ENCODE data around the gene HDAC9.
A peak's percentile ranks its signal among the peaks of the same experiment; 100 is the strongest.

The HDAC9 gene

DNA sequence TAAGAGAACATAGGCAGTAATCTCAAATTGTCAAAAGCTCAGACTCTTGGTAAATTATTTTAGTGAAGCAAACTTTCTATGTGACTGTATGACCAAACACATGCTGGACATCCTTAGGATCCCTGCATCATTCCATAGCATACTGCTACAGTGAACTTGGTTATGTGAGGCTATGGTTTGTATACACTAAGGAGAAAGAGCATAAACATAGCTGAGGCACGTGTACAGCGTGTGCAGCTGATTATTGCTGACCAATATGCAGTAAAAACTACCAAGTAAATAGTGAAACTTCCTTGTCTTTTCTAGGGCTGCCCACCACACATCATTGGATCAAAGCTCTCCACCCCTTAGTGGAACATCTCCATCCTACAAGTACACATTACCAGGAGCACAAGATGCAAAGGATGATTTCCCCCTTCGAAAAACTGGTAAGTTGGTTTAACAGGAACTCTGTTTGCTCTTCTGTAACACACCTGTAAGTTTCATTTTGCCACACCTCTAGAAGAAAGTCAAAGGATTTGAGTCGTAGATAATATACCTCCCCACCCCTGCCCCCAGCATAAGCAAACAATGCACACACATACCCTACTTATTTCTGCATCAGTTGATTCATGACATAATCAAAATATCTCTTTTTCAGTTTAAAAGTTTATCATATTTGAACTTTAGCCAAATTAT lies 98.2 kb downstream of the HDAC9 start:
- DNase-seq (ENCODE audit: low spot score): no peak

DNA sequence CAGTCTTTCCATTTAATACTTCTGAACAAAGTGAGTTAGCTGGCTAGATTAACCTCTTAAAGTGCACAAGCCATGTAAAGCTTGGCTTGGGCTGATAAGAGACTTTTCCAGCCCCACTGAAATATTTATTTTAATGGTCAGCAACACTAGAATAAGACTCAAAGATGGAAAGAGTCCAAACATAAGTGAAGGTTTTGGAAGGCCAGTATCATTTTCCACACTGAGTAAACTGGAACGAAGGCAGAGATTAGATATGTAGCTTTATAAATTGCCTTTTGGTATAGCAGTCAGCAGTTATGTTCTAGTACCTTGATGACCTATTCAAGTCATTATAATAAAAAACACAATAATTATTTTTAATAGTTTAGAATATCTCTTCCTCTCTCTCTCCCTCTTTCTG lies 102.2 kb downstream of the HDAC9 start:
- no peak for DNase-seq (ENCODE audit: low spot score)

DNA sequence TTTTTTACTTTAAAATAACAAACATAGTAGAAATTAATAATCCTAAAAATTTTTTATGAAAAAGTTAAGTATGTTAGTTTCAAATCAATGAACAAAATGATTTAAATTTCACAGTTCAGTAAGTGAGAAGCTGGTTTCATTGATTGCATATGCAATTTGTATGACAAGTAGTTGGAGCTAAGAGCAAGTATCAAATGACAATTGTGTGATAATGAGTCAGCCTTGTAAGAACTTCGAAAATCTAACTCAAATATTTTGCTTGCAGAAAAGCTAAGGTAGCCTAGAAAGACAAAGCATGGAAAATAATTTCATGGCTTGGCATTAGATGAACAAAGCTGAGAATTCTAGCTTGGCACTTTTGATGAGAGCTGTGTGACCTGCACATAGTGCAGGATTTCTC lies 111.5 kb downstream of the HDAC9 start:
- DNase-seq (ENCODE audit: low spot score): no peak

DNA sequence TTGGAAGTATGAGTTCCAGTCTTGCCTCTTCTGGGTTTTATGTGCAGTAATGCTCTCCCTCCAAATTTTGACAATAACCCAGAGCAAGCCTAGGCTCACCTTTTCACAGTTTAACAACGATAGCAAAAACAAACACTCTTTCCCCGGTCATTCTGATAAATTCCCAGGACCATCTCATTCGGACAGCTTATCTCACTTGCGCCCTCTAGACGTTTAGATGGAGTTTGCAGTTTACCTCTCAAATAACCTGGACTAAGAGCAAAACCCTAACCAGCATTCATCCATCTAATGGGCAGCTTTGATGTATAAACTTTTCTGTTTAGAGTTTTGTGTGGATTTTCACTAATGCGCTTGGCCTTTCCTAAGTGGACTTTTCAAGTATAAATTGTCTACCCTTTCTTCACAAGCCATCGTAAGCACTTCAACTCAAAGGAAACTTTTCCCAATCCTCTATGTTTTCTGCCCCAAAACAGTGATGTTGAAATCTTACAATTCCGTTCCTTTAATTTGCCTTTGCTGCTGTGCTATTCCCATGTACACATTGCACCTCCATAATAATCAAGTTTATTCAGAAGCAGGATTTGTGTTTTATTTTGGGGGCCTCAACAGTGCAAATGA lies 114.9 kb downstream of the HDAC9 start:
- DNase-seq (ENCODE audit: low spot score): peak; percentile 41

DNA sequence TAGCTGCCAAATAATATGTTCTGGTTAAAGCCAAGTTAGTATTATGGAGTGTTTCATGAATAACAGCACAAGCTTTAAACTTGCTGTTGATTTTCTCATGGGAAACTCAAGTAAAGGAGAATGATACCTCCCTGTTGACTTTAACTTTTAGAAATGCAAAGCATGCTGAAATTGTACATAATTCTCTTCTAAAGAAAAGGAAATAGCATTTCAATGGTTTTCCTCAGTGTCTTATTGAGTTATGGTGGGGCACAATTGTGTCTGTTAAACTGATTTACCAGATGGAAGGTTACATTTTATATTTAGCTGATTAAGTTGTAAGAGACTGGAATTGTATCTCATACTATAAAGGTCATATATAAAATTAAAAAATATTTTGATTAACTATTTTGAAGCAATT lies 119.3 kb downstream of the HDAC9 start:
- DNase-seq (ENCODE audit: low spot score): no peak

DNA sequence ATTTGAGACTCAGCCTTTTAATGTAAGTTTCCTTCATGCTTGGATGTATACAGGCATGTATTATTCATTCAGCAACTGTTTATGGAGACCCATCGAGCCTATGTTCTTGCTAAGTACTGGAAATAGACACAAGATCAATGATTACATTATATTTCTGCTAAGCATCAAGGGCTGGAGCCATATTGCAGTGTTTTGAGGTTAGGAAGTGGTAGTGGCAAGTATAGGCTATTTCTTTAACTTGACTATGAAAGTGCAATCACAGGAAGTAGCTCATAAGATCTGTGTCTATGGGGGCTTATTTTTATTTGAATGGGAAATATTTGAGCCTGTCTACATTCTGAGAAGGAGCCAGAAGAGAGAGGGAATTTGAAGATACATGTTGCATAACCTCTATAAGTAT lies 123.8 kb downstream of the HDAC9 start:
- DNase-seq (ENCODE audit: low spot score): no peak

DNA sequence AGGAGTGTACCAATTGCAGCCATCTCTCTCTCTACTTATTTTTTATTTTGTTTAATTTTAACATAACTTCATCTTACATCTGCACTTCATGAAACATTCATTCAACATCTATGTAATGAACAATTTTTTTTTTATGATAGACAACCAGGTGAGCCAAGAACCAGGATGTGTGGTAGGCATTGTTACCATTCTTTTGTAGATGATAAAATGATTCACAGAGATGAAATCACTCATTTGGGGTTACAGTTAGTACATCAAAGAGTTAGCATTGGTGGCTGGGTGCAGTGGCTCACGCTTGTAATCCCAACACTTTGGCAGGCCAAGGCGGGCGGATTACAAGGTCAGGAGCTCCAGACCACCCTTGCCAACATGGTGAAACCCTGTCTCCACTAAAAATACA lies 127.8 kb downstream of the HDAC9 start:
- peak; percentile 7 for DNase-seq (ENCODE audit: low spot score)

DNA sequence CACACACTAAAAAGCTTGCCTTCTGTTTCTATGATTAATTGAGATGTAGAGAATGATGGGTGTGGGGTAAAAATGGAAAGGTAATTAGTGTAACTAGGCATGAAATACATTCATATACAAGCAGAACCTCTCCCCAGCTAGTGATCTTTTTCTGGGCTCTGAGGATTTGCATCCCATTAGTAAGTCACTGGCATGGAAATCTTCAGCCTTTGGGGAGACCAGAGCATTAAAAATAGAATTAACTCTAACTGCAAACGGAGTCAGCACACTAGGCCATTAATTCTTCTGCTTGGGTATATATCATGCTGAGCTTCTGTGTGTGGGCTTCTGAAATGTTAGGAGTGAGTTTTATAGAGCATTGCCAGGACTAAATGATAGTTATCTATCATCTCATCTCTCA lies 128.9 kb downstream of the HDAC9 start:
- DNase-seq (ENCODE audit: low spot score): no peak

DNA sequence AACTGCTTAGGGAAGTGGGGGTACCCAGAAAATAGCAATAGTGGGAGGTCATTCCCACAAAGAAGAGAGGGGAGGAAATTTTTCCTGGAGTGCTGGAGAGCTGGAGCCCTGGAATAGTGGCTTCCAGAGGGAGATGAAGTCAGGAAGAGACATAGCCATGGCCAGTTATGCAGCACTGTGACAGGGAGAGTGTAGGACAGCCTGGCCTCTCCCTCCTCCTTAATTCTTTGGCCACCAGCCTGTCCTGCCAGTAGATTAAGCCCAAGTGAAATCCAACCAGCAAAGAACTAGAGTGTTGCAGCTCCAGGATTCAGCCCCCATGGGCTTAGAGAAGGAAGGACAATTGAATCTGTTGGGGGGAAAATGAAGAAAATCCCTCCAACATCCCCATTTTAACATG lies 130.5 kb downstream of the HDAC9 start:
- no peak for DNase-seq (ENCODE audit: low spot score)

DNA sequence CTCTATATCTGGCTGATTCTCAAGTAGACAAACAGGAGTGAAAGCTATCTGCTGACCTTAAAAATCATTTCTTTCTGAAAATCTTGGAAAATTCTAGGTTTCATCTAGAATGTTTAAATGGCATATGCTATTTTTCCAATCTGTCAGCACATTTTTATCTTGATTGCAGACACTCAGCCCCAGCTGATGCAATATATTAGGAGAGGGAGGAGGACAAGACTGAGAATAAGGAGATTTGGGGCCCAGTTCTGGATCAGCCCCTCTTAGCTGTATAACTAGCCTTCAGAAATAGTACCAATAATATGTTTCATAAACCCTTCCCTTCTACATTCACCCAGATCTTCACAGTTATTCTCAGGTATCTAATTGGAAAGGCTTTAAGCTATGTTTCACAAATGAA lies 131.2 kb downstream of the HDAC9 start:
- no peak for DNase-seq (ENCODE audit: low spot score)

DNA sequence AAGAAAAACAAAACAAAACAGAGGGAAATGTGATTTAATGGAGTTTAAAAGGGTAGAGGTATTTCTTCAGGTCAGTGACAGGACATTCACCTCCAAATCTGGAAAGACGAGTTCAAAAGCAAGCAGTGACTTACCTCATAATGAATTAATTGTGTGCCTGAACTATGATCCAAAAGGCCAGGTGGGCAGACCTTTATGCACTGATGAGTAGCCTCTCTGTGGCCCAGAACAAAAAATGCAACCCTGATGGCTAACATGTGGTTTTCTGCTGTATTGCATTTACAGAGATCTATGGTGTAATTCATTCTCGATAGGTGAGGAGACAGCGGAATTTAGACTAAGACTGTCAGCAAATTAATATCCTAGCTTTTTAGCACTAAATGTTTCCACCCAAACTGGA lies 142.0 kb downstream of the HDAC9 start:
- no peak for DNase-seq (ENCODE audit: low spot score)

DNA sequence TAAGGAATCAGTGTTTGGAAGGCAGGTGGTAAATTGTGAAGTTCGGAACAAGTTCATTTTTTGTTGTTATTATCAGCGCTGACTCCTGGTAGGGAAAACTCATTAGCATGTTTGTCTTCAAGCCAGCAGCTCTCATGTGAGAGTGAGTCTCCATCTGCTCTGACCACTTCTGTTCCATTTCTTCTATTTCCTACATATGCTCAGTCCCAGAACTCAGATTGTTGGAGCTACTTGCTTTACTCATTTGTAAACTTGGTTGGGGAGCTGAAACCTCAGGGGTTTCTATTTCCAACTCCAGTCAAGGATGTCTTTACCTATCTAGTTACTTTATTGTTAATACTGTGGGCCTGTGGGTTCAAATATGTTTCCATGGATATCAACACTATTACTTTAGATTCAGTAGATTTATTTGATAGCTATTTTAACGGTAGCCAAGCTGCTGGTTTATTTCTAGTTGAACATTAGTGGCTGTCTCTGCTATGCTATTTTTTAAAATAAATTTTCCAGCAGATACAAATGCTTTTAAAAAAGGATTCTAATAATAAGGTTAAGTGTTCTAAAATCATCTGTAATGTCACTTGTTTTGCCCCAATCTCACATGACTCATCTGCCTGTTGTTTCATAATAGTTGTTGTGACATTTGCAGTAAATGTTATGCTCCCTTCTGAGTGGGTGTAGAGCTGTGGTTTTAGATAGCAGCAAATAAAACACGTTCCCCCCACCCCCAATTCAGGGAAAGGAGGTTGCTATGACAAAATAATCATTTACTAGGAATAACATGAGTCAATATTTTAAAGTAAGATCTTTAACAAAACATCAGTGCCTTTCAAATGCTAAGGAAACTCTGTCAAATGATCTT lies 143.3 kb downstream of the HDAC9 start:
- peak; percentile 13 for DNase-seq (ENCODE audit: low spot score)

DNA sequence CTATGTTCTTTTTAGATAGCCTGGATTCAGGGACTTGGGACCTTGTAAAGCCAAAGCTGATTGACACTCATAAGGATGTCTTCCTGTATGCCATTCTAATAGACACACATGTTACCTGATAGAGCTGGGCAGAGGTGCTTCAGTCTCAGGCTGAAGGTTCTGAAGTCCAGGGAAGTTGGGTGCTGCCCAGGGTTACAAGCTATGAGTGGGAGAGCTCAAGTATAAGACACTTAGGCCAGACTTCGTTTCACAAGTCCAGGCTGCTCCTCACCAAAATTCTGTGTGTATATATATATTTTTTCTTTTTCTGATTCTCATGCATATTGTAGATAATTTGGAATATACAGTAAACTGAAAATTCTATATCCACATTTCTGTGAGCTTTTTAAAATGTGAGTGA lies 144.2 kb downstream of the HDAC9 start:
- DNase-seq (ENCODE audit: low spot score): no peak

DNA sequence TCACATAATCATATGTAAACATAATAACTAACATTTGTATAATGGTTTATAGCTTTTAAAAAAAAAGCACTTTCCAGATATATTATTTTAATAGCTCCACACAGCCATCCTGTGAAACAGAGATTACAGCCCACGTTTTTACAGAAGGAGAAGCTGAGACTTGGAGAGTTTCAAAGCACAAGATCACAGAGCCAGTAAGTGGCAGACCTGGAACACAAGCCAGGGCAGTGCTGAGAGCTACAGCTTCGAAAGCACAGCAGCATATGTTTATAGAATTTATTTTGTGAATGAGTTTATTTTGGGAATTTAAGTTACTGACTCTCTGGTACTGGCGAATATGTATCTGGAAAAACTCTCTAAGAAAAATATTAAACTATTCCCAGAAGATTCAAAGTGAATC lies 149.4 kb downstream of the HDAC9 start:
- DNase-seq (ENCODE audit: low spot score): no peak

DNA sequence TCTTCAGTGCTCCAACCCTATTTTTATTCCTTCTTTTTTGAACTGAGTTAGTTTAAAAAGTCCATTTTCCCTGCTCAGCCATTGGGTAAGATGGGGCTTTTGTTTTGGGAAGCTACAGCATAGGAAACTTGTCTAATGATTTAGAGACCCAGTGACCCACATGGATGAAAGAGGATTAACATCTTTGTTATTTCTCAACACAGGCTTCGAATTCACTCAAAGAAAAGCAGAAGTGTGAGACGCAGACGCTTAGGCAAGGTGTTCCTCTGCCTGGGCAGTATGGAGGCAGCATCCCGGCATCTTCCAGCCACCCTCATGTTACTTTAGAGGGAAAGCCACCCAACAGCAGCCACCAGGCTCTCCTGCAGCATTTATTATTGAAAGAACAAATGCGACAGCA lies 152.0 kb downstream of the HDAC9 start:
- no peak for DNase-seq (ENCODE audit: low spot score)

DNA sequence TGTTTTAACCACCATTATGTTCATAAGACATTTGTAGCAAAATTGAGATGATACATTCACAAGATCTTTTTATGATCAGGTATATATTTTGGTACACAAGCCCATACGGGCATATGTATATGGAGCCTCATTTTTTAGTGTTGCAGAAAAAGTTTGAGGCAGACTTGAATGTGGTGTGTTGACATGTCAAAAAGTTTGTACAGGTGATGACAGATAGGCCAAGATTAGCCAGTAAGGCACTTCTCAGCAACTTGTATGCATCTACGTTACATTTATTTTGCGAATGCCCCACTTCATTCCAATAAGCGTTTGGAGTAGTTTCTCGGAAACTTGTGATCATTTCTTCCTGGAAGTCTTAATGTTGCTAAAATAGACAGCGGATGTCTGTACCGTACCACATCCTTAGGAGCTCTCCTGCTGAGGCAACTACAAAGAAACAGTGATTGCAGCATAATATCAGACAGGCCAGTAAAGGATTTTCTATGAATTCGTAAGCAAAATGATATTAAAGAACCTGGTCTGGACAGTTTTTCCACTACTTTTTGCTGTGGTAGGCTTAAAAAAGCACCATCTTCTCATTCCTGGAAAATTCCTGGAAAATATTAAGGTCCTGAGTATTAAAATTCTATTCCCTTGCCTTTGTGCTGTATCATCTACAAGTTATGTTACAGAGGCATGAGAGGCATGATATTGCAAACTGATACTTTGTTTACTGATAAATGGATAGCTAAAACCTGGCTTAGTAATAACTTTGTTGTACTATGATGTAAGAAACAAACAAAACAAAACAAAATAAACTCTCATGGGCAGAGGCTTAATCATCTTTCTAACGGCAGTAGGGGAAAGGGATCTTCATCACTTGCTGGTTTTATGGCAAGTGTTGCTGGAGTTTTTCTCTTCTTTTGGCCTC lies 153.6 kb downstream of the HDAC9 start:
- DNase-seq (ENCODE audit: low spot score): no peak

DNA sequence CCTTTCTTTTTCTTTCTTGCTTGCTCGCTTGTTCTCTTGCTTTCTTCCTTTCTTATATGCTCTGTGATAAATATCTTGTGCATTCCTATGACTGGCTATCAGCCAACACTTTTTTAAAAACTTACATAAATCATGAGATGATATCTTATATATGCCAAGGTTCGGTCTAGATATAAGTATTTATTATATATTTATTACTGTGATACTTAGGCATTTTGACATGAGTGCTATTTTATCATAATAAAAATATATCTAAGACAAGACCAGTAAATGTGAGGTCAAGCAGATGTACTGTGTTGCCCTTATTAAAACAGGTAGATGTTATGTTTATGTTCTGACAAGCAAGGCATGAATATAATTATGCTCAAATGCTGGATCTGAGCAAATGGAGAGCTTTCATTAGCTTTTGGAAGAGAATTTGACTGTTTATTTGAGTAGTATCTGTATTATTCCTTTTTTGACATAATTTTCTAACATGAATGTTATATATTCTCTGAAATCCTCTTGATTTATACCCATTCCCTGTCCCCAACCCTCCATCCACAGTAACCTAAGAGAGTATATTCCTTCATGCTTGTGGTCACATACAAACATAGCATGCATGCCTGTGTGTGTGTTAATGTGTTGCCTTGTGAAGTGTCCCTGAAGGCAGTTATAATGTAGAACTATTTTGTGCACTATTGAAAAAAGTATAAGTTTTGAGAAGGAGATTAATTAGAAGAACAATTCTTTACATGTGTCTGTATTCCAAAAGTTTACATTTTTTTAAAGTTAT lies 158.0 kb downstream of the HDAC9 start:
- no peak for DNase-seq (ENCODE audit: low spot score)

DNA sequence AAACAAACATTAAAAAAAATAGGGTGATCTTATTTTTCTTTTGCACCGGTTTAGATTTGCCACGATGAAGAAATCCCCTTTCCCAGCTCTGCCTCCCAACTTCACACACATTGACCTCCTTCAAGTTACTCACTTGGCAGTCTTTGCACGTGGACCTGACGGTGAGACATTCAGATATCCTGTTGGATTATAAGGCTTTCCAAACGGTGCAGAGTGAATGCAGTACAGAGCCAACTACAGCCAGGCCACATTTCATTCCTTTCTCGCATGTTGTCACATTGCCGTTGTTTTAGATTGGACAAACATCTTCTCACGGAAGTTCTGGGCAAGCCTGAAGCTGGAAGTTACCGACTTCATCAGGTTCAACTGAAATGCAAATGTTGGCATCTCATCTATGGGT lies 159.2 kb downstream of the HDAC9 start:
- no peak for DNase-seq (ENCODE audit: low spot score)

DNA sequence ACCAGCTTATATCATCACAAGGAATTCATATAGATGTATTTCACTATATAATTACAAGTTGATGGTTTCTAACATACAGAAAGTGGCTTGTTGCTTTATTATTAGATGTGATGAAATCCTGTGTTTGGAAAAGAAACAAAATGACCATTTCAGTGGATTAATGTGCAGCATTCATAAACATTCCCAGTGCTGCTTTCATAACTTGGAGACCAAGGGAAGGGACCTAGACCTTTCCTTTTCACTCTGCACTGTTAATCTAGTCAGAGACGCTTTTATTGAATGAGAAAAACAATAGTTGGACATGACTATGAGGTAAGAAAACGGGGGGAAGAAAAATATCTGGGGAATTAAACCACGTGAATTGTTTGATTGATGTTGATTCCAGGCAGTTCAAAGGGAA lies 160.0 kb downstream of the HDAC9 start:
- DNase-seq (ENCODE audit: low spot score): no peak

DNA sequence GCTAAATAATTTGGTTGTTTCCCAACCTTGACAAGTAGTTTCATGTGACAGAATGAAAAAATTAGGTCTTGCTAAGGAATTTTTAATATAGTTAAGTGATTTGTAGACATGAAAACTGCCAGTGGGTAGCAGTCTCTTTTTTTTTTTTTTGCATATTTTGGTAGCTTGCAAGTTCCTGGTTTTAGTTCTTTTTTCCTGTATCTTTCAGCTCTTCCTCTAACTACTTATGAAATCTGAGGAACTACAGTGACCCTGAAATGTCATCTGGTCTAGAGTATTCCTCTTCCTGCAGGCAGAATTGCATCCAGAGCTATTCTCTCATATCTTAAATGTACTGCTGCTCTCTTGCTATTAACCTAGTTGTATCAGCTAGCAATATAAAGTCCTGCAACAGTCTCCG lies 160.4 kb downstream of the HDAC9 start:
- no peak for DNase-seq (ENCODE audit: low spot score)

DNA sequence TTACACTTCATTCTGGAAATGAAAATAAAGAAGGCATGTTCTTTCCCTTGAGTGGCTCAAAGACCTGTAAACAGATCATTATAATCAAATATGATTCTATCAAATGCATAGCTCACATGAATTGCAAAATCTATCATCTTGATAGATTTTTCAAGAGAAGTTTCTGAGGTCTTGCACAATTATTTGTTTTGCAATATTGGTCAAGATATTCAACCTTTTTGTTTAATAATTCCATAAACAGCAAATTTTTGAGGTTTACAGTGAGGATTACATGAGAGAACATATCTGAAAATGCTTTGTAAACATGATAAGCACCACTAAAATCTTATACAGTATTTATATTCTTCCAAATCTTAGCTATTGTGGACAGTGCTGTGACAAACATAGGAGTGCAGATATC lies 160.8 kb downstream of the HDAC9 start:
- DNase-seq (ENCODE audit: low spot score): no peak

DNA sequence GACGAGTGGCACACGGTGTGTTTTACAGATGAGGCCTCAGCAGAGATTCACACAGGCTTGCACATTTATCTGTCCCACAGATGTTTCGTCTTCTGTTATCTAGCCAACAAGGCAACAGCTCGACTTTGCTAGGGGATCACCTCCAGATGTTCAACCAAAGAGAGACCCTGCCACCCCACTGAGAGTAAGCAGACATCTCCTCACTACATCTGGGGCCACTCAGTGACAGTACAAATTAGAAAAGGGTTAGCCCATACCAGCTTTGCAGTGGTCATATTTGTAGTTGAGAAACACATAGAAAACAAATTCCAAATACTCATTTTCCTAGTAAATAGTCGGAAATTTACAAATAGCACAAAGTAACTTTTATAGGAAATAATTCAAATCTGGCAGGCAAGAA lies 164.2 kb downstream of the HDAC9 start:
- DNase-seq (ENCODE audit: low spot score): no peak

Measured in SW480 (cell line).